ENCODE measurements around the gene GHR.

- TF ChIP-seq CTCF (IDR thresholded peaks at IDR 0.05) (no peak), POLR2A (IDR thresholded peaks at IDR 0.05) (no peak)
Observed at GRCh38 chr5:42599106-42599505, 175.9 kb downstream of the GHR start.
